ENCODE measurements around the gene LCOR. TPM values are rescaled to one million over a fixed set of nuclear protein-coding genes. Genes with fewer than 3 reads are reported as not detected.
"Not testable (repeated sequence)": the region's sequence is repeated elsewhere in the genome, so short reads cannot be mapped to it uniquely, and the experiment has no call there.

LCOR gene
- total RNA-seq, 1 donor from 2014 or later, result 68.2 TPM

DNA sequence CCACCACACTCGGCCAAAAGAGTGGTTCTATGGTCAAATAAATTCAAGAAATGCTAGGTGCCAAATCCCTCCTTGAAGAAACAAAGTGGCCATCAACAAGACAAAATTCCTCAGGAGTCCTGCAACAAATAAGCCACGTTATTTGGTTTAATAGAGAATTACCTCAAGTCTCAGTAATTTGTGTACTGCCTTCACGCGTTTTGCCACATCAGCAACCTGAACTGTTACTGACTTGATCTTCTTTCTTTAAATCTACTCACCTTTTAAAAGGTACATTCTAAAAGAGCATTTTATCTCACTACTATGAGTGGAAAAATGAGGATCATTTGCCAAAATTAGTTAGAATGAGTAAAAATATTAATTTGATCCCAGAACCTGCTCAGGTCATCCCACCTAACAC lies 34.6 kb upstream of the LCOR start:
- Mint-ChIP-seq H3K4me3 (no peak overlapping the region), H3K36me3 (no peaks in the 10 kb centered on the region), H3K9me3 (peaks cover 4% of the 10 kb centered on the region), H3K4me1 (peaks cover 5% of the 10 kb centered on the region), H3K27ac (no peak overlapping the region), H3K27me3 (ENCODE audit: low read depth) (peaks cover under 1% of the 10 kb centered on the region)
- no peak for DNase-seq (ENCODE audit: low spot score in 2 of 2, unreplicated experiment in 2 of 2)
- TF ChIP-seq, protein P1, sequence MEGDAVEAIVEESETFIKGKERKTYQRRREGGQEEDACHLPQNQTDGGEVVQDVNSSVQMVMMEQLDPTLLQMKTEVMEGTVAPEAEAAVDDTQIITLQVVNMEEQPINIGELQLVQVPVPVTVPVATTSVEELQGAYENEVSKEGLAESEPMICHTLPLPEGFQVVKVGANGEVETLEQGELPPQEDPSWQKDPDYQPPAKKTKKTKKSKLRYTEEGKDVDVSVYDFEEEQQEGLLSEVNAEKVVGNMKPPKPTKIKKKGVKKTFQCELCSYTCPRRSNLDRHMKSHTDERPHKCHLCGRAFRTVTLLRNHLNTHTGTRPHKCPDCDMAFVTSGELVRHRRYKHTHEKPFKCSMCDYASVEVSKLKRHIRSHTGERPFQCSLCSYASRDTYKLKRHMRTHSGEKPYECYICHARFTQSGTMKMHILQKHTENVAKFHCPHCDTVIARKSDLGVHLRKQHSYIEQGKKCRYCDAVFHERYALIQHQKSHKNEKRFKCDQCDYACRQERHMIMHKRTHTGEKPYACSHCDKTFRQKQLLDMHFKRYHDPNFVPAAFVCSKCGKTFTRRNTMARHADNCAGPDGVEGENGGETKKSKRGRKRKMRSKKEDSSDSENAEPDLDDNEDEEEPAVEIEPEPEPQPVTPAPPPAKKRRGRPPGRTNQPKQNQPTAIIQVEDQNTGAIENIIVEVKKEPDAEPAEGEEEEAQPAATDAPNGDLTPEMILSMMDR (IDR thresholded peaks at IDR 0.05; ENCODE audit: unreplicated experiment), result no peak

DNA sequence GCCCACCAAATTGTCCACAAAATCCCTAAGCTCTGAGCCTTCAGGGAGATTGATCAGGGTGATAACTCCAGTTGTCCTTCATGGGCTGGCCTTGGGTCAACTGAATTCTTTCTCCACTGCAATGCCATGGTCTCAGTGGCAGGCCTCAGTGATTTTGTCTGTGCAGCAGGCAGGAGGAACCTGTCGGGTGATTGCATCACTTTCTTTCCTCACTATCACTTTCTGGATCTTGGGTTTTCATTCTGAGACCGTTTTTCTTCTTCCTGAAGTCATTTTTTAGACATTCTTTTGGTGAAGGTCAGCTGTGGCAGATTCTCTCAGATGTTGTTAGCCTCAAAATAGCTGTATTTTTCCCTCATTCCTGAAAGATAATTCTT lies 28.8 kb upstream of the LCOR start:
- Mint-ChIP-seq H3K27me3 (ENCODE audit: low read depth) (peaks cover 3% of the 10 kb centered on the region), H3K9me3 (peaks cover 11% of the 10 kb centered on the region), H3K36me3 (no peaks in the 10 kb centered on the region), H3K4me1 (peaks cover 5% of the 10 kb centered on the region), H3K27ac (no peak overlapping the region), H3K4me3 (no peak overlapping the region)
- DNase-seq (ENCODE audit: low spot score in 2 of 2, unreplicated experiment in 2 of 2), result no peak
- TF ChIP-seq, protein P1 (IDR thresholded peaks at IDR 0.05; ENCODE audit: unreplicated experiment), result no peak

DNA sequence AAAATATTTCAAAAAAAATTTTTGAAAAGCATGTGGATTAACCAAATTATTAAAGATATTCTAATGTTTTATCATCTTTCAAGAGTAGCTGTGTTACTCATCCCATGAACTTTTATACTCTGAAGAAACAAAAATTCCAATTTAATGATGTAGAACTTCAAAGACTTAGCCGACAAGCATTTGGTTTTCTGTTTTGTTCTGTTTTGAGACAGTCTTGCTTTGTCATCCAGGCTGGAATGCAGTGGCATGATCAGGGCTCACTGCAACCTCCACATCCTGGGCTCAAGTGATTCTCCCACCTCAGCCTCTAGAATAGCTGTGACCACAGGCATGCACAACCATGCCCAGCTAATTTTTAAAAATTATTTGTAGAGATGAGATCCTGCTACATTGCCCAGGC lies 17.8 kb upstream of the LCOR start:
- no peaks in the 10 kb centered on the region for H3K36me3 Mint-ChIP-seq
- H3K9me3 Mint-ChIP-seq, result peaks cover 4% of the 10 kb centered on the region
- TF ChIP-seq, protein P1 (IDR thresholded peaks at IDR 0.05; ENCODE audit: unreplicated experiment), result no peak
- DNase-seq (ENCODE audit: low spot score in 2 of 2, unreplicated experiment in 2 of 2), result no peak
- no peak overlapping the region for H3K4me3 Mint-ChIP-seq
- H3K27me3 Mint-ChIP-seq (ENCODE audit: low read depth), result peaks cover 13% of the 10 kb centered on the region
- no peaks in the 10 kb centered on the region for H3K4me1 Mint-ChIP-seq
- H3K27ac Mint-ChIP-seq, result no peak overlapping the region

DNA sequence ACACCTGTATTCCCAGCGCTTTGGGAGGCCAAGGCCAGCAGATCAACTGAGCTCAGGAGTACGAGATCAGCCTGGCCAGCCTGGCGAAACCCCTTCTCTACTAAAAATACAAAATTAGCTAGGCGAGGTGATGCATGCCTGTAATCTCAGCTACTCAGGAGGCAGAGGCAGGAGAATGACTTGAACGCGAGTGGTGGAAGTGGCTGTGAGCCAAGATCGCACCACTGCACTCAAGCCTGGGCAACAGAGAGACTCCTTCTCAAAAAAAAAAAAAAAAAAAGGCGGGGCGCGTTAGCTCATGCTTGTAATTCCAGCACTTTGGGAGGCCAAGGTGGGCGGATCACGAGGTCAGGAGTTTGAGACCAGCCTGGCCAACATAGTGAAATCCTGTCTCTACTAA lies 13.1 kb upstream of the LCOR start:
- not testable (repeated sequence) for H3K4me1 Mint-ChIP-seq; DNase-seq (ENCODE audit: low spot score in 2 of 2, unreplicated experiment in 2 of 2); H3K27me3 Mint-ChIP-seq (ENCODE audit: low read depth); H3K36me3 Mint-ChIP-seq; H3K4me3 Mint-ChIP-seq; H3K27ac Mint-ChIP-seq; H3K9me3 Mint-ChIP-seq

DNA sequence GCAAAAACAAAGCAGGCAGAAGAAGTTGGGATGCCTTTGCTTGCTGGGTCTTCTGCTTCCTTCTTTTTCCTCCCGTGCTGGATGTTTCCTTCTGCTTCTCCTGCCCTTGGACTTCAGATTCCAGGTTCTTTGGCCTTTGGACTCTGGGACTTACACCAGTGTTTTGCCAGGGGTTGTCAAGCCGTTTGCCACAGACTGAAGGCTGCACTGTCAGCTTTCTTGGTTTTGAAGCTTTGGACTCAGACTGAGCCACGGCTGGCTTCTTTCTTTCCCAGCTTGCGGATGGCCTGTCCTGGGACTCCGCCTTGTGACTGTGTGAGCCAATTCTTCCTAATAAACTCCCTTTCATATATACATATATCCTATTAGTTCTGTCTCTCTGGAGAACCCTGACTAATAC lies 11.3 kb upstream of the LCOR start:
- H3K4me3 Mint-ChIP-seq, result no peak overlapping the region
- H3K27ac Mint-ChIP-seq, result no peak overlapping the region
- TF ChIP-seq, protein P1 (IDR thresholded peaks at IDR 0.05; ENCODE audit: unreplicated experiment), result no peak
- no peak for DNase-seq (ENCODE audit: low spot score in 2 of 2, unreplicated experiment in 2 of 2)
- H3K27me3 Mint-ChIP-seq (ENCODE audit: low read depth), result no peaks in the 10 kb centered on the region
- H3K36me3 Mint-ChIP-seq, result no peaks in the 10 kb centered on the region
- peaks cover 4% of the 10 kb centered on the region for H3K9me3 Mint-ChIP-seq
- no peaks in the 10 kb centered on the region for H3K4me1 Mint-ChIP-seq

DNA sequence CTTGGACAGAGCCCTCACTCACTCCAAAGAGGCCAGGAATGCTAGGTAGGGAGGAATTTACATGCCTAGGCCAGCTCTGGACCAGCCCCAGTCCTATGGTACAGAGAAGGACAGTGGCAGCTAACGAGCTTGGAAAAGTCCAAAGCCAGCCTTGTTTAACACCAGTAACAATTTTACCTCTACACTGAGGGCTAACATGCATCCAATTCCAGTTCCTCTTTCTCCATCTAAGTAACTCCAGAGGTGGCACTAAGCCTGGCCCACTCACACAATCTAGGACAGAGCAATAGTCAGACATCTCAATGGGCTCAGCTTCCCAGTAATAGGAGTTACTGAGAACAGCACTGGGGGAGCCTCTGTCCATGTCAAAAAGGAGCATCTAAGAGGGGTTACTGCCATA lies 5.7 kb upstream of the LCOR start:
- Mint-ChIP-seq H3K9me3 (no peaks in the 10 kb centered on the region), H3K36me3 (no peaks in the 10 kb centered on the region), H3K27ac (no peak overlapping the region), H3K27me3 (ENCODE audit: low read depth) (no peaks in the 10 kb centered on the region), H3K4me1 (peaks cover 10% of the 10 kb centered on the region), H3K4me3 (no peak overlapping the region)
- TF ChIP-seq, protein P1 (IDR thresholded peaks at IDR 0.05; ENCODE audit: unreplicated experiment), result no peak
- DNase-seq (ENCODE audit: low spot score in 2 of 2, unreplicated experiment in 2 of 2), result no peak
